ENCODE results near the gene PLVAP. TPM values are rescaled to one million over a fixed set of nuclear protein-coding genes. Genes with fewer than 3 reads are reported as not detected.
A peak's percentile ranks its signal among the peaks of the same experiment; 100 is the strongest.

The PLVAP gene
- total RNA-seq, 4 donors from 2014 or later, result 4.7 to 204 (median 87.4) TPM

GRCh38 chr19:17323964-17324332, 53.2 kb downstream of the PLVAP start:
- H3K27me3 ChIP-seq, result peaks cover 0 to 2% of the 10 kb centered on the region in 2 donors
- no peak overlapping the region for H3K4me3 ChIP-seq
- DNase-seq, result no peak
- H3K27ac ChIP-seq, result no peak overlapping the region
- no peaks in the 10 kb centered on the region for H3K9me3 ChIP-seq
- H3K36me3 ChIP-seq, result no peaks in the 10 kb centered on the region
- no peak for TF ChIP-seq POLR2A (IDR thresholded peaks at IDR 0.05)
- TF ChIP-seq, protein P1, sequence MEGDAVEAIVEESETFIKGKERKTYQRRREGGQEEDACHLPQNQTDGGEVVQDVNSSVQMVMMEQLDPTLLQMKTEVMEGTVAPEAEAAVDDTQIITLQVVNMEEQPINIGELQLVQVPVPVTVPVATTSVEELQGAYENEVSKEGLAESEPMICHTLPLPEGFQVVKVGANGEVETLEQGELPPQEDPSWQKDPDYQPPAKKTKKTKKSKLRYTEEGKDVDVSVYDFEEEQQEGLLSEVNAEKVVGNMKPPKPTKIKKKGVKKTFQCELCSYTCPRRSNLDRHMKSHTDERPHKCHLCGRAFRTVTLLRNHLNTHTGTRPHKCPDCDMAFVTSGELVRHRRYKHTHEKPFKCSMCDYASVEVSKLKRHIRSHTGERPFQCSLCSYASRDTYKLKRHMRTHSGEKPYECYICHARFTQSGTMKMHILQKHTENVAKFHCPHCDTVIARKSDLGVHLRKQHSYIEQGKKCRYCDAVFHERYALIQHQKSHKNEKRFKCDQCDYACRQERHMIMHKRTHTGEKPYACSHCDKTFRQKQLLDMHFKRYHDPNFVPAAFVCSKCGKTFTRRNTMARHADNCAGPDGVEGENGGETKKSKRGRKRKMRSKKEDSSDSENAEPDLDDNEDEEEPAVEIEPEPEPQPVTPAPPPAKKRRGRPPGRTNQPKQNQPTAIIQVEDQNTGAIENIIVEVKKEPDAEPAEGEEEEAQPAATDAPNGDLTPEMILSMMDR (IDR thresholded peaks at IDR 0.05), result no peak
- H3K4me1 ChIP-seq, result peaks cover 0 to 18% of the 10 kb centered on the region in 2 donors
- intact Hi-C loops (cut with DNase I; ENCODE audit: low total_unique reads), result no loop called here

DNA sequence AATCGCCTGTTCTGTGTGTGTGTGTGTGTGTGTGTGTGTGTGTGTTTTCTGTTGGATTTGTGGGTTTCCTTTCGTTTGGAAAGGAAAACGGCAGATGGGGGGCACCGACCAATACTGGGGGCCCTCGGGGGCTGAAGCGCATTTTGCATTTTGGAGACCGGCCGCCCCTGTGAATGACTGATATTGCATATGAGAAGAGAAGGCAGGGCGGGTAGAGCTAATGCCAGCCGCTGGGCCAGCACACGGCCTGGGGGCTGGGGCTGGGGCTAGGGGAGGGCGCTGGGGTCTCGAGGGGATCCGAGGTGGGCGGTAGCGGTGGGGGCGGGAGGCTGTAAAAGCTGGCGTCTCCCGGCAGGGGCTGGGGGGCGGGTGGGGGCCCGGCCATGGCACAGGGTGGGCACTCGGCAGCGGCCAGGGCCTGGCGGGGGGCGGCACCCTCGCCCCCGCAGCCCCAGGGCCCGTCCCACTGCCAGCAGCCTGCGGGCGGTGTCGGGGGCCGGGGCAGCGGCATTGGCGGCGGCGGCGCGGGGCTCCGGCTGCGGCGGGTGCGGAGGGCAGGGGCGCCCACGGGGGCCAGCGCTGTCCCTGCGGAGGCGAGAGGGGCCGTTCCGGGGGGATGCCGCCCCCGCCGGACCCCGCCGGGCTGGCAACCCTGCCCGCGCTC, 53.7 kb downstream of the PLVAP start:
- Histone ChIP-seq H3K4me1 (peaks cover 0 to 13% of the 10 kb centered on the region in 2 donors), H3K27me3 (no peaks in the 10 kb centered on the region), H3K27ac (no peak overlapping the region), H3K9me3 (no peaks in the 10 kb centered on the region), H3K36me3 (no peaks in the 10 kb centered on the region), H3K4me3 (no peak overlapping the region)
- intact Hi-C loops (cut with DNase I; ENCODE audit: low total_unique reads), result no loop called here
- no peak for TF ChIP-seq POLR2A (IDR thresholded peaks at IDR 0.05)
- TF ChIP-seq, protein P1 (IDR thresholded peaks at IDR 0.05), result no peak
- DNase-seq, result no peak

DNA sequence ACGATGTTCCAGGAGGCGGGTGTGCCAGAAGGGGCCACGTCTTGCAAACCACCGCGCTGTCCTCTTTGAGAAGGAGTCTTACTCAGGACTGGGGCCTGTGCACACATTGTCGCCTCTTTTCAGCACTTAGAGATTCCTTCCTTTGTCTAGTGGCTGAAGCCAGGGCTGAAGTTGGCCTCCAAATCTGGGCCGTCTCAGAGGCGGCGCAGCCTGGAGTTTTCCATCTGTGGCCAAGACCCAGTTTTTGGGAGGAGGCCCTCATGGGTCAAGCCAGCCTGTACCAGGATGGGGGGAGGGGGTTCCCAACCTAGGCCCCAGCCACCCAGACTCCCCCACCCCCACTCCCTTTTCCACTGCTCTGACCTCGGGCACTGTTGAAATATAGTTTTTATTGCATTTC, 54.3 kb downstream of the PLVAP start:
- peak in 1 of 2 donors; percentile 24 for DNase-seq
- peaks cover 0 to 8% of the 10 kb centered on the region in 2 donors for H3K4me1 ChIP-seq
- H3K36me3 ChIP-seq, result no peaks in the 10 kb centered on the region
- H3K9me3 ChIP-seq, result no peaks in the 10 kb centered on the region
- H3K27me3 ChIP-seq, result no peaks in the 10 kb centered on the region
- no peak overlapping the region for H3K27ac ChIP-seq
- TF ChIP-seq, protein P1 (IDR thresholded peaks at IDR 0.05), result no peak
- TF ChIP-seq POLR2A (IDR thresholded peaks at IDR 0.05), result no peak
- no peak overlapping the region for H3K4me3 ChIP-seq
- intact Hi-C loops (cut with DNase I; ENCODE audit: low total_unique reads), result no loop called here

DNA sequence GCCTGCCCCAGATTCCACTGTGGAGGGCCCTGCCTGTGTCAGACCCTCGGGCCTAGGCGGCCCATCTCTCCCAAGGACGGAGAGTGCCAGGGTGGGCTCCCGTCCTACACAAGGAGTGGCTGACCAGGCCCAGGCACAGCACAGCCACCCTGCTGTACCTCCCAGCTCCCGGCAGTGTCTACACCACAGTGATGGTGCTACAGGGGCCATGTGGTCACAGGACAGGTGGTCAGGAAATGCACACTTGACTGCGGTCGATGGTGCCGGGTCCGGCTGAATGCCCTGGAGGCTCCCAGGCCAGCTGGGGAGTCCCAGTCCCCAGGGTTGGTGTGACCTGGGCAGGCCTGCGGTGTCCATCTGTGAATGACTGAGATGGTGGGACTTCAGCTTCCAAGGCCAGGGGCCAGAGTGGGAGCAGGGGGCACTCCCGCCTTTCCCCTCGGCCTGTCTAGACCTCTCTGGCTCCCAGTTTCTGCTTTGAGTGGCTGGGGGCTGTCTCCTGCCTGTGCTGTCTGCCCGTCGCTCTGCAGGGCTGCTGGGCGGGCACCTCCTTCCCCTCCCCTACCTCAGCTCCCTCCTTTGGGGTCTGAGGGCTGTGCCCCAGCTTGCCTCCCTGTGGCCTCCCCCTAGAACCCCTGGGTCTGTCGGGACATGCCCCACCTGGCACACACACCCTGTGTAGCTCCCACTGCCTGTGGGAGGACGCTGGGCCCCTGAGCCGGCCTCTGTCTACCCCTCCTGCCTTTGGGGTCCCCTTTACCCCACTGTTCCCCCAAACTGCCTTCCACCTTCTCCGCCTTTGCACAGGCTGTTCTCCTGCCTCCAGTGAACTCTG, 55.3 kb downstream of the PLVAP start:
- Histone ChIP-seq H3K27me3 (no peaks in the 10 kb centered on the region), H3K36me3 (no peaks in the 10 kb centered on the region), H3K4me1 (peaks cover 0 to 8% of the 10 kb centered on the region in 2 donors), H3K27ac (no peak overlapping the region), H3K9me3 (no peaks in the 10 kb centered on the region), H3K4me3 (no peak overlapping the region)
- TF ChIP-seq POLR2A (IDR thresholded peaks at IDR 0.05), result no peak
- TF ChIP-seq, protein P1 (IDR thresholded peaks at IDR 0.05), result no peak
- intact Hi-C loops (cut with DNase I; ENCODE audit: low total_unique reads), result no loop called here
- no peak for DNase-seq

DNA sequence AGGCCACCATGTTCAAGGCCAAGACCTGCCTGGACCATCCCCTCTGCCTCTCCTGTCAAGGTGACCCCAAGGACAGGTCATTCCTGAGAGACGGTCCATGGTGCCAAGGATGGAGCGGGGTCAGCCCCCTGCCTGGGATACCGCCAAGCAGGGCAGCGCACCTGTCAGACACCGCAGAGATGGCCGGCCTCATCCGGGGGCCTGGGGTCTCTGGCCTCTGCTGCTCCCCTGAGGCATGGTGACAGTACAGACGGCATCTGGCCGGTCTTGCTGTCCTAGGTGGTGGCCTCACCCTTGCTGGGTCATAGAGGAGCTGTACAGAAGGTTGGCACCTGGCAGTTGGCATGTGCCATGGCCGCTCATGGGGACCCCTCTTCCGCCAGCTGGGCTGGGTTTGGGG, 56.7 kb downstream of the PLVAP start:
- no peaks in the 10 kb centered on the region for H3K36me3 ChIP-seq
- peaks cover 0 to 8% of the 10 kb centered on the region in 2 donors for H3K4me1 ChIP-seq
- H3K27ac ChIP-seq, result no peak overlapping the region
- no peak overlapping the region for H3K4me3 ChIP-seq
- no peaks in the 10 kb centered on the region for H3K9me3 ChIP-seq
- H3K27me3 ChIP-seq, result no peaks in the 10 kb centered on the region
- TF ChIP-seq POLR2A (IDR thresholded peaks at IDR 0.05), result no peak
- TF ChIP-seq, protein P1 (IDR thresholded peaks at IDR 0.05), result no peak
- no peak for DNase-seq
- intact Hi-C loops (cut with DNase I; ENCODE audit: low total_unique reads), result no loop called here
